GM19395 (cell line): ENCODE results near the gene LRIF1.

Source experiments
- ATAC-seq: cut with Tn5 transposase; IDR thresholded peaks from one replicate; pipeline ENCODE4 v1.9.1; 2021; ENCODE audit warnings: mild to moderate bottlenecking, moderate library complexity; ENCODE audit not compliant: unreplicated experiment

Gene LRIF1

GRCh38 chr1:110897681-110898080 is 66.0 kb downstream of the LRIF1 start:
- ATAC-seq: no peak
